Ascending aorta (tissue), 2 donors: ENCODE results near the gene ENDOG. TPM values are rescaled to one million over a fixed set of nuclear protein-coding genes. Genes with fewer than 3 reads are reported as not detected.

ENCODE experiments used
- DNase-seq, 2 donors: peaks; one replicate each; pipeline ENCODE4 v3.0.0-alpha.2; 2019; ENCODE audit warnings: low spot score in 2 of 2
- H3K27ac ChIP-seq, 2 donors: fragments of 200-600 bp; sonication (generic); one replicate each; pipeline ENCODE4 v1.5.1; 2016 to 2017; ENCODE audit warnings: mild to moderate bottlenecking in 1 of 2
- H3K27me3 ChIP-seq: fragments of 200-600 bp; sonication (generic); one replicate; pipeline ENCODE4 v1.5.1; 2017
- H3K36me3 ChIP-seq, 2 donors: fragments of 200-600 bp; sonication (generic); one replicate each; pipeline ENCODE4 v1.5.1; 2016
- H3K4me1 ChIP-seq, 2 donors: fragments of 200-600 bp; sonication (generic); one replicate each; pipeline ENCODE4 v1.5.1; 2016 to 2017; ENCODE audit warnings: mild to moderate bottlenecking in 1 of 2
- H3K4me3 ChIP-seq, 2 donors: fragments of 200-600 bp; sonication (generic); one replicate each; pipeline ENCODE4 v1.5.1; 2016 to 2017; ENCODE audit warnings: mild to moderate bottlenecking in 1 of 2
- H3K9me3 ChIP-seq, 2 donors: fragments of 200-600 bp; sonication (generic); one replicate each; pipeline ENCODE4 v1.5.1; 2016
- CTCF ChIP-seq, 3 experiments: fragments of 200-600 bp in 2 of 3; fragments of 450-650 bp in 1 of 3; sonication (generic) in 2 of 3; IDR thresholded peaks; one replicate each; pipeline ENCODE4 v1.5.1; 2016 to 2019; ENCODE audit warnings: antibody characterized with exemption in 3 of 3, mild to moderate bottlenecking in 1 of 3, moderate library complexity in 1 of 3
- intact Hi-C: fragments of 100-400 bp; cut with DNase I; formaldehyde crosslinking; loops from one replicate; pipeline ENCODE4 v1.15.1; 2023
- total RNA-seq: library from RNA; depleted of rRNA; stranded (reverse); fragments of >200 nt; gene quantifications from one replicate; pipeline ENCODE4 v1.1.0, GENCODE V29; 2016

ENDOG gene
- total RNA-seq, 1 donor from 2014 or later, result 59.4 TPM

GRCh38 chr9:128782669-128783068, 35.6 kb upstream of the ENDOG start:
- no peak for TF ChIP-seq CTCF (IDR thresholded peaks at IDR 0.05)
- Histone ChIP-seq H3K9me3 (no peaks in the 10 kb centered on the region), H3K36me3 (no peaks in the 10 kb centered on the region), H3K27ac (no peak overlapping the region), H3K27me3 (no peaks in the 10 kb centered on the region), H3K4me3 (no peak overlapping the region), H3K4me1 (no peaks in the 10 kb centered on the region)
- no peak for DNase-seq
- intact Hi-C loops, result no loop called here

GRCh38 chr9:128785427-128785826, 32.9 kb upstream of the ENDOG start:
- no peaks in the 10 kb centered on the region for H3K9me3 ChIP-seq

GRCh38 chr9:128786681-128787601, 31.4 kb upstream of the ENDOG start, which contains the start of gene TBC1D13:
Gene TBC1D13, plus strand, starts transcription at chr9:128787253. Its CDS starts 101 bp downstream, at chr9:128787354.
- Histone ChIP-seq H3K27ac (peak within 1 kb of the TSS; percentile 78 to 83), H3K36me3 (peaks cover 14 to 15% of the 10 kb centered on the region in 2 donors), H3K9me3 (no peaks in the 10 kb centered on the region), H3K4me3 (peak within 1 kb of the TSS; percentile 59 to 97), H3K27me3 (no peaks in the 10 kb centered on the region), H3K4me1 (peaks cover 4 to 6% of the 10 kb centered on the region in 2 donors)
- DNase-seq, result peak; percentile 53 to 93
- no peak for TF ChIP-seq CTCF (IDR thresholded peaks at IDR 0.05)
- intact Hi-C loops, result loop anchor here (1.0 to 5.0 kb wide), 3 partner anchors 16 to 150 kb away; partner anchors contain the start of genes ENDOG and ZER1

More at GRCh38 chr9:128785427-128785826, 32.9 kb upstream of the ENDOG start:
- H3K4me3 ChIP-seq, result no peak overlapping the region
- no peak for DNase-seq
- H3K27me3 ChIP-seq, result no peaks in the 10 kb centered on the region
- peaks cover 0 to 1% of the 10 kb centered on the region in 2 donors for H3K36me3 ChIP-seq
- H3K4me1 ChIP-seq, result peaks cover 4 to 6% of the 10 kb centered on the region in 2 donors
- TF ChIP-seq CTCF (IDR thresholded peaks at IDR 0.05), result no peak
- intact Hi-C loops, result loop anchor here (5.0 kb wide), 1 partner anchor 148 kb away; no protein-coding TSS in a partner anchor
- no peak overlapping the region for H3K27ac ChIP-seq

- H3K36me3 ChIP-seq, result peaks cover 22% of the 10 kb centered on the region in 2 donors
- intact Hi-C loops, result loop anchor here (1.0 to 5.0 kb wide), 3 partner anchors 16 to 150 kb away; partner anchors contain the start of genes ENDOG and ZER1
- no peaks in the 10 kb centered on the region for H3K9me3 ChIP-seq
- peak overlapping the region; percentile 59 to 97 for H3K4me3 ChIP-seq
- H3K27me3 ChIP-seq, result no peaks in the 10 kb centered on the region
- no peak for DNase-seq
- peak overlapping the region; percentile 78 to 83 for H3K27ac ChIP-seq
- no peak for TF ChIP-seq CTCF (IDR thresholded peaks at IDR 0.05)
- H3K4me1 ChIP-seq, result peaks cover 4 to 6% of the 10 kb centered on the region in 2 donors
Observed at GRCh38 chr9:128787659-128788058, 30.6 kb upstream of the ENDOG start.

GRCh38 chr9:128788445-128788844, 29.9 kb upstream of the ENDOG start:
- no peak for TF ChIP-seq CTCF (IDR thresholded peaks at IDR 0.05)
- no peak for DNase-seq
- Histone ChIP-seq H3K4me1 (peaks cover 4 to 6% of the 10 kb centered on the region in 2 donors), H3K9me3 (no peaks in the 10 kb centered on the region), H3K27me3 (no peaks in the 10 kb centered on the region), H3K4me3 (peak overlapping the region in 1 of 2 donors; percentile 97), H3K36me3 (peaks cover 30% of the 10 kb centered on the region in 2 donors), H3K27ac (no peak overlapping the region)
- intact Hi-C loops, result loop anchor here (5.0 kb wide), 1 partner anchor 151 kb away; no protein-coding TSS in a partner anchor
